DND-41 (cell line): ENCODE measurements around the gene STK32C.

ENCODE experiments used
- CTCF ChIP-seq: IDR thresholded peaks from 2 replicates; pipeline ENCODE4 v1.5.1; 2012; ENCODE audit warnings: borderline replicate concordance, low read length, moderate library complexity, mild to moderate bottlenecking; ENCODE audit not compliant: poor library complexity, severe bottlenecking; ENCODE audit errors: extremely low read depth
- EZH2 ChIP-seq: IDR thresholded peaks from 3 replicates; pipeline ENCODE4 v1.6.1; 2012; ENCODE audit warnings: borderline replicate concordance, low read depth, mild to moderate bottlenecking, moderate library complexity, low read length, inconsistent platforms; ENCODE audit not compliant: severe bottlenecking

DNA sequence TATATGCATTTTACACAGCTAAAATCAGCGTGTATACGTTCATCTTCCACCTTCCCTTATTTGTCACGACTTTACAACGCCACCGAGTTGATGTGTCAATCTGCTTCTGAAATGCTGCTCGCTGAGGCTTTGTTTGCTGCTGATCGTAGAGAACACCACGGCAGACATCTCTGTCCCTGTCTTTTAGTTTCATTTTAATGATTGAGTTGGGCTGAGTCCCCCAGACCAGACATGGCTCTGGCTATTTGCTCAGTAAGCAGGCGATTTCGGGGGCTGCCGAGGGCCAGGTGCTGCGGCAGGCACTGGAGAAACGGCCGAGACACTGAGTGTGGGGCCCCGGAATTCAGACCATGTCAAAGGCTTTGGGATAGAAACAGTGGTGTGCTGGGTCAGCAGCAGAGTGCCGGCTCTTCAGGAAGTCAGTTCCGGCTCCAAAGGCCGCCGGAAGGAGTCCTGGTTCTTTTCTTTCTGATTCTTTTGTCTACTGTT, 29.2 kb upstream of the STK32C start:
- no peak for TF ChIP-seq CTCF
- no peak for TF ChIP-seq EZH2
